SU-DHL-6 (cell line): ENCODE results near the gene NKX2-2.

Experiments used
- H2AFZ ChIP-seq: fragments of 200-600 bp; sonication (generic); 2 replicates; pipeline ENCODE4 v1.6.1; 2014; ENCODE audit warnings: low read depth, mild to moderate bottlenecking, moderate library complexity, mixed read lengths, antibody characterized with exemption, low read length; ENCODE audit not compliant: severe bottlenecking
- H3F3A ChIP-seq: fragments of 200-600 bp; shearing (Covaris generic); 2 replicates; pipeline ENCODE4 v1.6.0; 2016; ENCODE audit warnings: antibody characterized with exemption, mild to moderate bottlenecking; ENCODE audit not compliant: insufficient read depth
- H3K27ac ChIP-seq: fragments of 200-600 bp; sonication (generic); 2 replicates; pipeline ENCODE4 v1.5.1; 2016; ENCODE audit warnings: low read depth, mild to moderate bottlenecking, low read length, moderate library complexity, mixed read lengths
- H3K27me3 ChIP-seq: fragments of 200-600 bp; sonication (generic), shearing (Covaris generic); 2 replicates; pipeline ENCODE4 v1.6.0; 2014; ENCODE audit warnings: mild to moderate bottlenecking, low read length
- H3K36me3 ChIP-seq: fragments of 200-600 bp; sonication (generic); 2 replicates; pipeline ENCODE4 v1.6.1; 2014; ENCODE audit warnings: mild to moderate bottlenecking, low read length, mixed read lengths
- H3K4me2 ChIP-seq: fragments of 300-600, 200-600 bp; shearing (Covaris generic), sonication (generic); 2 replicates; pipeline ENCODE4 v1.6.0; 2014; ENCODE audit warnings: low read length, low read depth, mild to moderate bottlenecking; ENCODE audit not compliant: poor library complexity, severe bottlenecking
- H3K4me3 ChIP-seq: fragments of 200-600 bp; sonication (generic); 2 replicates; pipeline ENCODE4 v1.5.1; 2014; ENCODE audit warnings: antibody characterized with exemption, low read length, mild to moderate bottlenecking, mixed read lengths; ENCODE audit not compliant: insufficient read depth, poor library complexity, severe bottlenecking
- H3K79me2 ChIP-seq: fragments of 200-600 bp; sonication (generic); 2 replicates; pipeline ENCODE4 v1.6.1; 2014; ENCODE audit warnings: mild to moderate bottlenecking, low read length, moderate library complexity; ENCODE audit not compliant: insufficient read depth
- H3K9ac ChIP-seq: fragments of 200-600 bp; sonication (generic); 2 replicates; pipeline ENCODE4 v1.7.0; 2014; ENCODE audit warnings: mild to moderate bottlenecking, low read length
- H3K9me2 ChIP-seq: fragments of 200-600 bp; sonication (generic); replicated peaks from 2 replicates; pipeline ENCODE4 v1.6.1; 2014; ENCODE audit warnings: low read length; ENCODE audit not compliant: insufficient read depth
- H3K9me3 ChIP-seq: fragments of 200-600 bp; sonication (generic); 2 replicates; pipeline ENCODE4 v1.6.1; 2014; ENCODE audit warnings: low read length, mixed read lengths; ENCODE audit not compliant: insufficient read depth
- H4K20me1 ChIP-seq: fragments of 200-600 bp; sonication (generic); 2 replicates; pipeline ENCODE4 v1.6.1; 2014; ENCODE audit warnings: low read depth, mild to moderate bottlenecking, antibody characterized with exemption, low read length, moderate library complexity, mixed read lengths
- CTCF ChIP-seq: fragments of 200-600 bp; sonication (generic); IDR thresholded peaks from one replicate; pipeline ENCODE4 v1.5.1; 2017; ENCODE audit warnings: antibody characterized with exemption, mild to moderate bottlenecking, low read length, moderate library complexity; ENCODE audit not compliant: insufficient read depth, poor library complexity, severe bottlenecking
- EZH2phosphoT487 ChIP-seq: fragments of 200-600 bp; sonication (generic), shearing (Covaris generic); conservative IDR thresholded peaks from 2 replicates; pipeline ENCODE4 v1.6.1; 2018; ENCODE audit warnings: mild to moderate bottlenecking, antibody characterized with exemption, low read length, moderate library complexity, mixed read lengths

The NKX2-2 gene

GRCh38 chr20:21507400-21508229 lies 6.2 kb downstream of the NKX2-2 start:
- Histone ChIP-seq H3F3A (no peaks in the 10 kb centered on the region), H2AFZ (no peak overlapping the region), H3K9me3 (no peaks in the 10 kb centered on the region), H3K9me2 (no peaks in the 10 kb centered on the region), H4K20me1 (no peaks in the 10 kb centered on the region), H3K4me3 (no peak overlapping the region), H3K4me2 (no peak overlapping the region), H3K79me2 (no peaks in the 10 kb centered on the region), H3K27me3 (no peaks in the 10 kb centered on the region), H3K9ac (no peak overlapping the region), H3K27ac (no peak overlapping the region), H3K36me3 (no peaks in the 10 kb centered on the region)
- TF ChIP-seq CTCF = no peak
- TF ChIP-seq EZH2phosphoT487 = no peak

GRCh38 chr20:21505810-21506530 lies 7.9 kb downstream of the NKX2-2 start:
- Histone ChIP-seq H3K9me3 (no peaks in the 10 kb centered on the region), H3K27ac (no peak overlapping the region), H3K27me3 (no peaks in the 10 kb centered on the region)

GRCh38 chr20:21505161-21505809 lies 8.6 kb downstream of the NKX2-2 start:
- no peaks in the 10 kb centered on the region for H3F3A ChIP-seq
- no peak overlapping the region for H3K4me2 ChIP-seq
- H3K9me2 ChIP-seq = no peaks in the 10 kb centered on the region
- no peak overlapping the region for H3K9ac ChIP-seq
- H2AFZ ChIP-seq = no peak overlapping the region
- no peaks in the 10 kb centered on the region for H3K36me3 ChIP-seq
- H3K27me3 ChIP-seq = no peaks in the 10 kb centered on the region
- no peaks in the 10 kb centered on the region for H3K9me3 ChIP-seq
- no peaks in the 10 kb centered on the region for H4K20me1 ChIP-seq
- H3K4me3 ChIP-seq = no peak overlapping the region
- H3K27ac ChIP-seq = no peak overlapping the region
- TF ChIP-seq CTCF (peak; percentile 85), EZH2phosphoT487 (no peak)
- H3K79me2 ChIP-seq = no peaks in the 10 kb centered on the region

More at GRCh38 chr20:21505810-21506530, 7.9 kb downstream of the NKX2-2 start:
- Histone ChIP-seq H3K4me2 (no peak overlapping the region), H3K4me3 (no peak overlapping the region), H3K9ac (no peak overlapping the region), H2AFZ (no peak overlapping the region), H3K36me3 (no peaks in the 10 kb centered on the region), H3F3A (no peaks in the 10 kb centered on the region), H3K79me2 (no peaks in the 10 kb centered on the region), H4K20me1 (no peaks in the 10 kb centered on the region), H3K9me2 (no peaks in the 10 kb centered on the region)
- TF ChIP-seq EZH2phosphoT487 (no peak), CTCF (no peak)
